IPS-15b (cell line): ENCODE measurements around the gene CMTM6.

Experiments used
- H3K27me3 ChIP-seq: one replicate; pipeline ENCODE4 v1.6.1; 2013; ENCODE audit warnings: low read length; ENCODE audit not compliant: control insufficient read depth, insufficient read depth
- H3K36me3 ChIP-seq: one replicate; pipeline ENCODE4 v1.6.1; 2013; ENCODE audit warnings: low read length; ENCODE audit not compliant: control insufficient read depth, insufficient read depth
- H3K4me1 ChIP-seq: one replicate; pipeline ENCODE4 v1.6.1; 2013; ENCODE audit warnings: mild to moderate bottlenecking, low read length; ENCODE audit not compliant: control insufficient read depth, insufficient read depth
- H3K4me3 ChIP-seq: one replicate; pipeline ENCODE4 v1.5.1; 2013; ENCODE audit warnings: low read depth, low read length
- H3K9ac ChIP-seq: one replicate; pipeline ENCODE4 v1.6.1; 2013; ENCODE audit warnings: low read depth, mild to moderate bottlenecking, low read length
- H3K9me3 ChIP-seq: one replicate; pipeline ENCODE4 v1.6.1; 2013; ENCODE audit warnings: mild to moderate bottlenecking, low read length; ENCODE audit not compliant: control insufficient read depth, insufficient read depth

CMTM6 gene

GRCh38 chr3:32436816-32437189, 65.8 kb downstream of the CMTM6 start:
- H3K9me3 ChIP-seq = no peaks in the 10 kb centered on the region
- no peak overlapping the region for H3K4me3 ChIP-seq
- no peak overlapping the region for H3K9ac ChIP-seq
- peaks cover 3% of the 10 kb centered on the region for H3K4me1 ChIP-seq
- no peaks in the 10 kb centered on the region for H3K27me3 ChIP-seq
- H3K36me3 ChIP-seq = no peaks in the 10 kb centered on the region

DNA sequence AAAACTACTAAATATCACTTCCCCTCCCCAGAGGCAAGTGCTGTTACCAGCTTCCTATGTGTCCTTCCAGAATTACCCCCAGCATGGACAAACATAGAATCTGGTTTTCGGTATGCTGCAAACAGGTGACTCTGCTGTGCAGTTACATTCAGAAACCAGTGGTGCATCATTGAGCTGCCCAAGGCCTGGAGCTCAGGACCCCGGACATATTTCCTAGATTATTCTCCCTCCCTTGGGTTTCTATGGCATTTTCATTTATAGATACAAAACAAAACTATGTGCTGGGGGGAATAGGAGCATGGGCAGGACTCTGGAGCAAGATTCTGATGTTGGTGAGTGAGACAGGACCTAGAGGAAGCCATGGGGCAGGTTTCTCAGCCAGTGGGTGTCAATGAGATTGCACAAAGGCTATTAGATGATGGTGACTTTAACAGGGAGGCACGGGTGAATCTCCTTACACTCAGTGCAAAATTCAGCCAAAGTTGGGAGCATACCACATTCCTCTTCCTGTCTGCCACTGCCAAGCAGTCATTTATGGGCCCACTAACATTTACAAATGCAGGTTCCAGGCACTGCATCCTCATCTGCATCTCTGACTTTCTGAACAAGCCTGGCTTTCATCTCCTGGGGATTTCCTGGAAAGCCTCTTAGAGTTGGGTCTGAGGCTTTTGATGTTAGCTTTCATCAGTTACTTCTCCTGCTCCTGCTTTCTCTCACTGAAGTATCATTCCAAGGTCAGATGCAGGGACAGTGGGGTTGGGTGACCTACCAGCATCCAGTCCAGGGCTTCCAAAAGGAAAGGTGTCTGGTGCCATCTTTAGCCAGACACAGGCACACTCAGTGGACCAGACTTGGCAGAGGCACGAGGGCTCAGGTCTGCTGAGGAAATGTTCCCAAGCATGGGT, 66.5 kb downstream of the CMTM6 start:
- Histone ChIP-seq H3K27me3 (no peaks in the 10 kb centered on the region), H3K4me1 (peaks cover 3% of the 10 kb centered on the region), H3K4me3 (no peak overlapping the region), H3K9ac (no peak overlapping the region), H3K36me3 (no peaks in the 10 kb centered on the region), H3K9me3 (no peaks in the 10 kb centered on the region)

GRCh38 chr3:32434206-32434605, 68.4 kb downstream of the CMTM6 start:
- H3K9me3 ChIP-seq = no peaks in the 10 kb centered on the region
- no peak overlapping the region for H3K9ac ChIP-seq
- H3K4me1 ChIP-seq = peaks cover 3% of the 10 kb centered on the region
- H3K4me3 ChIP-seq = no peak overlapping the region
- H3K36me3 ChIP-seq = no peaks in the 10 kb centered on the region
- H3K27me3 ChIP-seq = no peaks in the 10 kb centered on the region

- Histone ChIP-seq H3K4me3 (no peak overlapping the region), H3K36me3 (no peaks in the 10 kb centered on the region), H3K9ac (no peak overlapping the region), H3K9me3 (no peaks in the 10 kb centered on the region), H3K4me1 (peaks cover 3% of the 10 kb centered on the region), H3K27me3 (no peaks in the 10 kb centered on the region)
Observed at GRCh38 chr3:32432711-32433530, 69.7 kb downstream of the CMTM6 start.

DNA sequence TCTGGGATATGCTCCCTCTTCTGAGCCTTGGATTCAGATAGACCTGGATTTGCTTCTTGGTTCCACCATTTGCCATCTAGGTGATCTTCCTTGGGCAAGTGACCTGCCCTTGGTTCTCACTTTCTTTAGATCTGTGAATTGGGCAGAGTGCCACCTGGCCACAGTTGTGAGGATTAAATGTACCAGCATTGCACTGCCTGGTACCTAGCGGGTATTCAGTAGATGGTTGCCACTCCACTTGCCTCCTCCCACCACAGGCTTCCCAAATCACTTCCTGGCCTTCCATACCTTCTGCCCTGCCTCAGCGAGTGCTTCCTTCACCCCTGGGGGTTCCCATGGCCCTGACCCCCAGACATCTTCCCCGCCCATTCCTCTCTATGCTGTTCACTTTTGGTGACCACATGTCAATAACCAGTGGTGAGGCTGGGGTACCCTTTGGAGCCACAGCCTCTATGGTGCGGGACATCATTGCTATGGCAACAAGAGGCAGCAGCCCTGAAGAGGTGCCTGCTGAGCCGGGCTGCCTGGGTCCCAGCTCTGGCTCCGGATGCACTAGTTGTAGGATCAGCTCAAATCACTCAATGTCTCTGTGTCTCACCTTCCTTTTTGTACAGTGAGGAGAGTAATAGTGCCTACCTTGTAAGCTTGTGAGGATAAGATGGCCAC, 70.5 kb downstream of the CMTM6 start:
- no peak overlapping the region for H3K4me3 ChIP-seq
- H3K27me3 ChIP-seq = no peaks in the 10 kb centered on the region
- no peaks in the 10 kb centered on the region for H3K36me3 ChIP-seq
- H3K4me1 ChIP-seq = peaks cover 3% of the 10 kb centered on the region
- H3K9me3 ChIP-seq = no peaks in the 10 kb centered on the region
- H3K9ac ChIP-seq = no peak overlapping the region

- no peaks in the 10 kb centered on the region for H3K27me3 ChIP-seq
- H3K4me1 ChIP-seq = peaks cover 3% of the 10 kb centered on the region
- no peak overlapping the region for H3K9ac ChIP-seq
- no peaks in the 10 kb centered on the region for H3K9me3 ChIP-seq
- H3K4me3 ChIP-seq = no peak overlapping the region
- no peaks in the 10 kb centered on the region for H3K36me3 ChIP-seq
Observed at GRCh38 chr3:32431481-32431880, 71.2 kb downstream of the CMTM6 start.
